Stimulated activated CD8-positive, alpha-beta memory T cell treated with anti-CD3 and anti-CD28 coated beads, Interleukin-2, amount 100 ng/mL, for 48 hours (primary cell): ENCODE results near the gene ESRP2.

Source experiments
- DNase-seq, 2 donors: peaks; one replicate each; pipeline ENCODE4 v3.0.0-alpha.2; 2020; ENCODE audit warnings: low read depth in 2 of 2

The ESRP2 gene

GRCh38 chr16:68237243-68238028 lies 1.5 kb upstream of the ESRP2 start:
- DNase-seq, result peak; percentile 86 to 89

- DNase-seq, result no peak
These were observed 907 bp upstream of the ESRP2 start for GRCh38 chr16:68236826-68237242.

GRCh38 chr16:68236137-68236825 lies 354 bp upstream of the ESRP2 start:
- DNase-seq, result no peak

GRCh38 chr16:68235108-68235886 lies 630 bp downstream of the ESRP2 start:
- no peak for DNase-seq

GRCh38 chr16:68234188-68235107 lies 1.5 kb downstream of the ESRP2 start:
- no peak for DNase-seq

- DNase-seq, result no peak
These were observed 2.1 kb downstream of the ESRP2 start for GRCh38 chr16:68233835-68234187.

- no peak for DNase-seq
These were observed 2.7 kb downstream of the ESRP2 start for GRCh38 chr16:68233085-68233834.

GRCh38 chr16:68232335-68232734 lies 3.6 kb downstream of the ESRP2 start:
- DNase-seq, result no peak

- no peak for DNase-seq
These were observed 4.4 kb downstream of the ESRP2 start for GRCh38 chr16:68231384-68232136.

GRCh38 chr16:68230956-68231355 lies 5.0 kb downstream of the ESRP2 start:
- no peak for DNase-seq

- DNase-seq, result no peak
These were observed 5.8 kb downstream of the ESRP2 start for GRCh38 chr16:68230176-68230571.

- no peak for DNase-seq
These were observed 6.3 kb downstream of the ESRP2 start for GRCh38 chr16:68229431-68230175.

GRCh38 chr16:68228652-68229051 lies 7.3 kb downstream of the ESRP2 start:
- DNase-seq, result no peak

GRCh38 chr16:68227850-68228553 lies 7.9 kb downstream of the ESRP2 start:
- no peak for DNase-seq

- DNase-seq, result no peak
These were observed 8.6 kb downstream of the ESRP2 start for GRCh38 chr16:68227183-68227793.

- DNase-seq, result no peak
These were observed 9.8 kb downstream of the ESRP2 start for GRCh38 chr16:68226116-68226515.

GRCh38 chr16:68223072-68223471 lies 12.9 kb downstream of the ESRP2 start:
- no peak for DNase-seq

- DNase-seq, result no peak
These were observed 16.1 kb downstream of the ESRP2 start for GRCh38 chr16:68219725-68220351.
